Measurements from ENCODE around the gene C2orf42. TPM values are rescaled to one million over a fixed set of nuclear protein-coding genes. Genes with fewer than 3 reads are reported as not detected.

C2orf42 gene
- polyA plus RNA-seq, 1 experiment, result 9.8 TPM

GRCh38 chr2:70145851-70146739 lies 44.7 kb downstream of the C2orf42 start:
- H3K4me3 ChIP-seq (ENCODE audit: low read depth, low read length), result no peak overlapping the region
- DNase-seq (ENCODE audit: low read depth), result no peak
- ChIA-PET CTCF (interaction anchor here (4.2 kb wide), 1 partner anchor 233 kb away, joined by 39 read pairs; the partner anchor contains the start of gene MXD1), POLR2A (no interaction called here)
- H3K27me3 ChIP-seq (ENCODE audit: control insufficient read depth, insufficient read depth, low read length), result no peaks in the 10 kb centered on the region
- no peak for TF ChIP-seq CTCF (IDR thresholded peaks at IDR 0.05; ENCODE audit: insufficient read depth, low read depth, low read length)
- no peaks in the 10 kb centered on the region for H3K36me3 ChIP-seq (ENCODE audit: control insufficient read depth, insufficient read depth, low read length)

- ChIA-PET POLR2A (interaction anchor here (0.5 to 0.7 kb wide), 2 partner anchors 49 to 103 kb away, joined by 3 to 12 read pairs; no protein-coding TSS in a partner anchor), CTCF (interaction anchor here (0.6 to 4.2 kb wide), 2 partner anchors 21 to 232 kb away, joined by 4 to 39 read pairs; partner anchors contain the start of gene MXD1)
- no peak for TF ChIP-seq CTCF (IDR thresholded peaks at IDR 0.05; ENCODE audit: insufficient read depth, low read depth, low read length)
- H3K4me3 ChIP-seq (ENCODE audit: low read depth, low read length), result no peak overlapping the region
- no peaks in the 10 kb centered on the region for H3K36me3 ChIP-seq (ENCODE audit: control insufficient read depth, insufficient read depth, low read length)
- DNase-seq (ENCODE audit: low read depth), result no peak
- H3K27me3 ChIP-seq (ENCODE audit: control insufficient read depth, insufficient read depth, low read length), result no peaks in the 10 kb centered on the region
Measured at GRCh38 chr2:70145144-70145490, 45.7 kb downstream of the C2orf42 start.

GRCh38 chr2:70144443-70145143 lies 46.2 kb downstream of the C2orf42 start:
- no peak for TF ChIP-seq CTCF (IDR thresholded peaks at IDR 0.05; ENCODE audit: insufficient read depth, low read depth, low read length)
- CTCF ChIA-PET, result interaction anchor here (0.6 to 4.2 kb wide), 5 partner anchors 22 to 545 kb away, joined by 3 to 39 read pairs (median 7); partner anchors contain the start of gene MXD1
- POLR2A ChIA-PET, result interaction anchor here (0.5 to 0.7 kb wide), 2 partner anchors 50 to 103 kb away, joined by 3 to 12 read pairs; no protein-coding TSS in a partner anchor
- Histone ChIP-seq H3K4me3 (ENCODE audit: low read depth, low read length) (no peak overlapping the region), H3K27me3 (ENCODE audit: control insufficient read depth, insufficient read depth, low read length) (no peaks in the 10 kb centered on the region), H3K36me3 (ENCODE audit: control insufficient read depth, insufficient read depth, low read length) (no peaks in the 10 kb centered on the region)
- no peak for DNase-seq (ENCODE audit: low read depth)

GRCh38 chr2:70143314-70144150 lies 47.3 kb downstream of the C2orf42 start:
- no peaks in the 10 kb centered on the region for H3K36me3 ChIP-seq (ENCODE audit: control insufficient read depth, insufficient read depth, low read length)
- H3K27me3 ChIP-seq (ENCODE audit: control insufficient read depth, insufficient read depth, low read length), result no peaks in the 10 kb centered on the region
- CTCF ChIA-PET, result interaction anchor here (0.6 to 4.2 kb wide), 14 partner anchors 9 to 418 kb away, joined by 3 to 39 read pairs (median 4); partner anchors contain the start of genes MXD1 and SNRNP27
- no peak for TF ChIP-seq CTCF (IDR thresholded peaks at IDR 0.05; ENCODE audit: insufficient read depth, low read depth, low read length)
- POLR2A ChIA-PET, result interaction anchor here (0.7 to 1.2 kb wide), 2 partner anchors 229 to 241 kb away, joined by 3 to 4 read pairs; no protein-coding TSS in a partner anchor
- DNase-seq (ENCODE audit: low read depth), result no peak
- H3K4me3 ChIP-seq (ENCODE audit: low read depth, low read length), result peak overlapping the region; percentile 24; the same call in 1 of the 2 replicates

Measured in BJ (cell line).